BE2C (cell line): Measurements from ENCODE around the gene SLC10A3.
"Not testable (repeated sequence)": the region's sequence is repeated elsewhere in the genome, so short reads cannot be mapped to it uniquely, and the experiment has no call there.

Experiments
- DNase-seq: peaks from one replicate; pipeline ENCODE4 v3.0.0-alpha.2; 2020
- H3K27me3 ChIP-seq: fragments of 250-450 bp; sonication (Bioruptor Pico); 2 replicates; pipeline ENCODE4 v1.5.1; 2020; ENCODE audit warnings: mild to moderate bottlenecking
- H3K36me3 ChIP-seq: fragments of 250-450 bp; sonication (Bioruptor Pico); 2 replicates; pipeline ENCODE4 v1.5.1; 2020; ENCODE audit warnings: mild to moderate bottlenecking
- H3K4me1 ChIP-seq: fragments of 250-450 bp; sonication (Bioruptor Pico); 2 replicates; pipeline ENCODE4 v1.5.1; 2020
- H3K4me3 ChIP-seq: 2 replicates; pipeline ENCODE4 v1.5.1; 2011; ENCODE audit warnings: low read depth, low read length
- H3K9me3 ChIP-seq: fragments of 250-450 bp; sonication (Bioruptor Pico); 2 replicates; pipeline ENCODE4 v1.5.1; 2020
- TF ChIP-seq, protein P1 (sequence below): IDR thresholded peaks from 2 replicates; pipeline ENCODE4 v1.5.1; 2012; ENCODE audit warnings: mild to moderate bottlenecking, low read depth, low read length

SLC10A3 gene

DNA sequence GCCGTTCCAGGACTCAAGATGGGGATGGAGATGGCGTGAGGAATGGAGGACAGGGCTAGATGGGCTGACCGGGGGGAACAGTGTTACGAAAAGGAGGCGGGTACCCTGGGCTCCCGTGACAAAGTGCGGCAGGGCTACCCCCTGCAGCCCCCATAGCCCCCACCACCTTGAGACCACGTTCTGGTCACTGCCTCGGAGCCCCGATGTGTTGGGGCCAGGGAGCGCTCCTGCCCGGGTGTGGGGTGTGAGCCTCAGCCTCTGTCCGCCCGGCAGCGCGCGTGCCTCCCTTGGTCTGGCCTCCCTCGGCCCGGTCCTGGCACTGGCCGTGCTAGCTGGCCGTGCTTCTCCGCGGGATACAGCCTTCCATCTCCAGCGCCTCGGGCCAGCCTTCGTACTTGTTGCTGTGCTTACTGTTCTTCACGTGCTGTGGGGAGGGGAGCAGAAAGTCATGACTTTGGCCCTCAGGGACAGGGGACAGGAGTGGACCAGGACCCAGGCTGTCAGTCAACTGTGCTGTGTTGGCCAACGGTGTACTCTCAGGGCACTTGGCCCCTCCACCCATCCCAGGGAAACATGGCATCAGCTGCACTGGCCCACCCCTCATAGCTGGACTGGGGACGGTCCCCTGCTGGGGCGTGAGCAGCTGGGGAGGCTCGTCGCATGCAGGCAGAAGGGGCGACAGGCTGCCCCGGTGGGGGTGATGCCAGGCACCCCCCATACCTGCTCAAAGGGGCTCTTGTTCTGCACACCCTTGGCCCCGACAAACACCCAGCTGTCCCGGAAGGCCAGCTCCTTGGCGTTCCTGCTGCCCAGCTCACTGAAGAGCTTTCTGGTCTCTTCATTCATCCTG is 16.3 kb upstream of the SLC10A3 start:
- Histone ChIP-seq H3K4me1 (no peaks in the 10 kb centered on the region), H3K36me3 (no peaks in the 10 kb centered on the region), H3K27me3 (no peaks in the 10 kb centered on the region), H3K9me3 (no peaks in the 10 kb centered on the region), H3K4me3 (no peak overlapping the region)
- no peak for DNase-seq
- TF ChIP-seq, protein P1, sequence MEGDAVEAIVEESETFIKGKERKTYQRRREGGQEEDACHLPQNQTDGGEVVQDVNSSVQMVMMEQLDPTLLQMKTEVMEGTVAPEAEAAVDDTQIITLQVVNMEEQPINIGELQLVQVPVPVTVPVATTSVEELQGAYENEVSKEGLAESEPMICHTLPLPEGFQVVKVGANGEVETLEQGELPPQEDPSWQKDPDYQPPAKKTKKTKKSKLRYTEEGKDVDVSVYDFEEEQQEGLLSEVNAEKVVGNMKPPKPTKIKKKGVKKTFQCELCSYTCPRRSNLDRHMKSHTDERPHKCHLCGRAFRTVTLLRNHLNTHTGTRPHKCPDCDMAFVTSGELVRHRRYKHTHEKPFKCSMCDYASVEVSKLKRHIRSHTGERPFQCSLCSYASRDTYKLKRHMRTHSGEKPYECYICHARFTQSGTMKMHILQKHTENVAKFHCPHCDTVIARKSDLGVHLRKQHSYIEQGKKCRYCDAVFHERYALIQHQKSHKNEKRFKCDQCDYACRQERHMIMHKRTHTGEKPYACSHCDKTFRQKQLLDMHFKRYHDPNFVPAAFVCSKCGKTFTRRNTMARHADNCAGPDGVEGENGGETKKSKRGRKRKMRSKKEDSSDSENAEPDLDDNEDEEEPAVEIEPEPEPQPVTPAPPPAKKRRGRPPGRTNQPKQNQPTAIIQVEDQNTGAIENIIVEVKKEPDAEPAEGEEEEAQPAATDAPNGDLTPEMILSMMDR: no peak

DNA sequence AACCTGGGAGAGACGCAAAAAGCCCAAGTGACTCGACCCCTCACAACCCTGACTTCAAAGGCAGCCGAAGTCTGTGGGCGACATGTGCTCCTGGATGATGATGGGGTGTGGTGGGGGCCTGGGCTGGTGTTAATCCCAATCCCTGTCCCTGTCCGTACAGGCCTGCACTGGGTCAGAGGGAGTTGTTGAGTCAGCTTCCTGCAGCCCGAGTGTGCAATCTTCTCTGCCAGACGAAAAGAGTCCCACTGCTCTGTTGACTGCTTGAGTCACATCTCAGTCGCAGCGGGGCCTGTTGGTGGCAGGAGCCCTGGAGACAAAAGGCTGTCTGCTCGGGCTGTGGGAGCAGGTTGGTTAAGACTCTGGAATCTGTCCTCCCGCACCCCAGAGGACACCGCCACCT is 15.3 kb upstream of the SLC10A3 start:
- Histone ChIP-seq H3K4me1 (no peaks in the 10 kb centered on the region), H3K36me3 (no peaks in the 10 kb centered on the region), H3K9me3 (no peaks in the 10 kb centered on the region), H3K27me3 (no peaks in the 10 kb centered on the region), H3K4me3 (no peak overlapping the region)
- no peak for DNase-seq
- TF ChIP-seq, protein P1: no peak

- Histone ChIP-seq H3K9me3 (no peaks in the 10 kb centered on the region), H3K4me1 (no peaks in the 10 kb centered on the region), H3K36me3 (no peaks in the 10 kb centered on the region), H3K4me3 (no peak overlapping the region), H3K27me3 (no peaks in the 10 kb centered on the region)
- no peak for DNase-seq
- TF ChIP-seq, protein P1: no peak
These were observed 12.6 kb upstream of the SLC10A3 start for GRCh38 chrX:154502989-154503388.

GRCh38 chrX:154502098-154502497 is 11.7 kb upstream of the SLC10A3 start:
- TF ChIP-seq, protein P1: no peak
- H3K36me3 ChIP-seq: no peaks in the 10 kb centered on the region
- DNase-seq: no peak
- no peak overlapping the region for H3K4me3 ChIP-seq
- H3K27me3 ChIP-seq: no peaks in the 10 kb centered on the region
- no peaks in the 10 kb centered on the region for H3K9me3 ChIP-seq
- no peaks in the 10 kb centered on the region for H3K4me1 ChIP-seq

DNA sequence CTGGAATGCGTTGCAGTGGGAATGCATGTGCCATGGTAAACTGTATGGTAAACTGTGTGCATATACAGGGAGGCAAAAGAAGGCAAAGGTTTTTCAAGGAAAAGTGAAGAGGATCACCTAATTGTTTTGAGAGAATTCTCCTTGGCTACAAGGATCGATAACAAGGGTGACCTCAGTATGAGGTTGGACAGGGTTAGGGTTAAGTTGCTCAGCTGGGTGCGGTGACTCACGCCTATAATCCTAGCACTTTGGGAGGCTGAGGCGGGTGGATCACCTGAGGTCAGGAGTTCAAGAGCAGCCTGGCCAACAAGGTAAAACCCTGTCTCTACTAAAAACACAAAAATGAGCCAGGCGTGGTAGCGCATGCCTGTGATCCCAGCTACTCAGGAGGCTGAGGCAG is 11.0 kb upstream of the SLC10A3 start:
- not testable (repeated sequence) for H3K36me3 ChIP-seq, H3K9me3 ChIP-seq, DNase-seq, H3K27me3 ChIP-seq, H3K4me1 ChIP-seq, H3K4me3 ChIP-seq

- DNase-seq, H3K4me3 ChIP-seq, H3K27me3 ChIP-seq, H3K36me3 ChIP-seq, H3K4me1 ChIP-seq, H3K9me3 ChIP-seq: not testable (repeated sequence)
These were observed 6.2 kb upstream of the SLC10A3 start for GRCh38 chrX:154496591-154497137.

DNA sequence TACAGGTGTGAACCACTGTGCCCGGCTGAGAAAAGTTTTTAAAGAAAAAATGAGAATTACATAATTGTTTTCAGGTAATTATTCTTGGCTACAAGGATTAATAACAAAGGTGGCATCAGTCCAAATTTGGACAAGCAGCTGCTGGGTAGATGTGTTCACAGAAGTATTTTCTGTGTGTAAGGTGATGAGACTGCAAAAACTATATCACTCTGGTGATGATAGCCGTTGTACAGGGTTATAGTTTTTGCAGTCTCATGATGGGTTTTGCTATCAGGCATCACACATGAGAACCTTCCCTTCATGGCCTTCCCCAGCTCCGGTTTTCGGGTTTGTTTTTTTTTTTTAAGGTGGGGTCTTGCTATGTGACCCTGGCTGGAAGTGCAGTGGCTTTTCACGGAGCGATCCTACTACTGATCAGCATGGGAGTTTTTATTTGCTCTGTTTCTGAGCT is 5.1 kb upstream of the SLC10A3 start:
- Histone ChIP-seq H3K36me3 (no peaks in the 10 kb centered on the region), H3K4me3 (no peak overlapping the region), H3K4me1 (no peaks in the 10 kb centered on the region), H3K9me3 (no peaks in the 10 kb centered on the region), H3K27me3 (no peaks in the 10 kb centered on the region)
- no peak for DNase-seq
- TF ChIP-seq, protein P1: no peak
